DMS 273 (cell line): ENCODE measurements around the gene GSTP1.
A peak's percentile ranks its signal among the peaks of the same experiment; 100 is the strongest.
"Not testable (repeated sequence)": the region's sequence is repeated elsewhere in the genome, so short reads cannot be mapped to it uniquely, and the experiment has no call there.

Experiments used
- DNase-seq: peaks from one replicate; lab custom pipeline; 2025; ENCODE audit not compliant: unreplicated experiment; lab: John Stamatoyannopoulos, UW

The GSTP1 gene

DNA sequence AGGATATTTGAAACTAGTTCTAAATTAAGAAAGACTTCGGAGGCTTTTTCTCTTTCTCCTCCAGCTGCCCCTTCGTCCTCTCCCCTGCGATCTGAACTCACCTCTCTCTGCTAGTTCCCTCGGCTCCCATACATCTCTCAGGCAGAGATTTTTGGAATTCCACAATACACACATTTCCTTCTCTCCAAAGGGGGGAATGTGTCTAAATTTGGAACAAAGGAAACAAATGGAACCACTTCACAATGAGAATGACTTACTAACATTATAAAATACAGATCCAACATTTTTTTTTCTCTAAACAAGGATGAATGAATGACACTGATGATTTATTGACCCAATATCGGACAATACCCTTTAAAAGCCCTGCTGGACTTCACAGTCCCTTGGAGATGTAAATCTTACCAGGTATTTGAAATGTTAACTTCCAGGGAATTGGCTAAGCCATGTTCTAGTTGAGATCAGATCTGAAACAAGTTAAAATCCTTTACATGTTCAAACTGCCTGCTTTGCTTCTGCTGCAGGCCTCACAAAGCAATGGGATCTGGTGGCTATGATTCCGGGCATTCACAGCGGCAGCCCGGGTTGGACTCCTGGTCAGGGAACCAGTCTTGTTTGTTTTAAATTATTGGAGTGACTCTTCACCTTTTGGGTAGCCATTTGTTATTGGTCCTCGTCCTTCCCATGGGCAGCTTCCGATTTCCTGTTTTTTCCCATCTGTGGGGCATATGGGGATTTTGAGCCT is 20.5 kb upstream of the GSTP1 start:
- no peak for DNase-seq

GRCh38 chr11:67563705-67564114 is 19.9 kb upstream of the GSTP1 start:
- DNase-seq, result not testable (repeated sequence)

DNA sequence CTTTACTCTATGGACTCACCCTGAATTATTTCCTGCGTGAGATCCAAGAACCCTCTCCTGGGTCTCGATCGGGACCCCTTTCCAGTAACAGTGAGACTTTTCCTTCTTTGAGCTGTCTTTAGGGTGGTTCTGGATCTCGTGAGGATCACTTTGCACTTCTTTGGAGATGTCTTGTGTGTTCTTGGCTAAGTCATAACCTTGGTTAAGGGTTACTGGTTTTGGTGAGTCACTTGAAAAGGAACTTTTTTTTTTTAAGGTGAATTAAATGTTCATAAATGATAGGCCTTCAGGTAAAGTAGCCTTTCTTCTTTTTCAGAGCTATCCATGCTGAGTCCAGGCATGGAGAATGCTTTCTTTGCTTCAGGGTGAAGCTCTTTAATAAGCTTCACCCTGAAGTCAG is 19.4 kb upstream of the GSTP1 start:
- no peak for DNase-seq

DNA sequence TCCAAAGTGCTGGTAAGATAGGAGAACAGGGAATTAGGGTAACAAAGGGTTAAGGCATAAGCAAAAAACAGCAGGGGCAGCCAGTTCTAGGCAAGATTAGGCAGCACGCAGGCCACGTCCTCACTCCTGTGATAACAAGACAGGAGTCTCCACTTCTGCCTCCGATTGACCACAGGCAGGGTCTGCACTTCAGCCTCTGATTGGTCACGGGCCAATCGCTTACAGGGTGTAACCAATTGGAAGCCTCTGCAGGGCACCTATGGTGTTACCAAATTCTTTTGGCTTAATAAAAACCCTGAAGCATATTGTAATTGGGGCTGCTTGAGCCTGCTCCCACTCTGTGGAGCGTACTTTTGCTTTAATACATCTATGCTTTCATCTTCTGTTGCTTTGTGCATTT is 12.2 kb upstream of the GSTP1 start:
- DNase-seq, result no peak

- no peak for DNase-seq
Observed at GRCh38 chr11:67572305-67572704, 11.3 kb upstream of the GSTP1 start.

- peak; percentile 70 for DNase-seq
Observed at GRCh38 chr11:67572747-67573419, 10.7 kb upstream of the GSTP1 start.

GRCh38 chr11:67574938-67575337 is 8.7 kb upstream of the GSTP1 start:
- DNase-seq, result no peak

- DNase-seq, result no peak
Observed at GRCh38 chr11:67576735-67577475, 6.7 kb upstream of the GSTP1 start.

- no peak for DNase-seq
Observed at GRCh38 chr11:67577951-67578350, 5.7 kb upstream of the GSTP1 start.

DNA sequence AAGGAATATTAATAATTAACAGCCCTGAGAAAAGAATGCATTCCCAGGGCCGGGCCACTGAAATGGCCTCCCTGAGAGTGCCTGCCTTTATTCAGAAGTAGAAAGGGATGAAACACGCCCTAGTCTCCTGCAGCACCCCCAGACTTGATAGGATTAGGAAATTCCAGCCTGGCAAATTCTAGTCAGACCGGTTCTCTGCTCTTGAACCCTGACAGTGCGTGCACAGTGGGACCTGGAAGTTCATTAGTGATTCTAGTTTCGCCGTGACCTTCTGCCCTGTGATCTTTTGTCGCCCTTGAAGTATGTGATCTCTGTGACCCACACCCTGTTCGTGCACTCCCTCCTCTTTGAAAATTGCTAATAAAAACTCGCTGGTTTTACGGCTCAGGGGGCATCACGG is 2.1 kb upstream of the GSTP1 start:
- no peak for DNase-seq

DNA sequence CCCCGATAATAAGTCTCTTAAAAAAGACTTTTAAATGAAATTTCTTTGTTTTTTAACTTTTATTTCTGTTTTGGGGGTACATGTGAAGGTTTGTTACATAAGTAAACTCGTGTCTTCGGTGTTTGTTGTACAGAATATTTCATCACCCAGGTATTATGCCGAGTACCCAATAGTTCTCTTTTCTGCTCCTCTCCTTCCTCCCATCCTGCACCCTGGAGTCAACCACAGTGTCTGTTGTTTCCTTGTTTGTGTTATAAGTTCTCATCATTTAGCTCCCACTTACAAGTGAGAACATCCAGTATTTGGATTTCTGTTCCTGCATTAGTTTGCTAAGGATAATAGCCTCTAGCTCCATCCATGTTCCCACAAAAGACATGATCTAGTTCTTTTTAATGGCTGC is 1.6 kb upstream of the GSTP1 start:
- DNase-seq, result no peak

GRCh38 chr11:67584205-67584880 is 731 bp downstream of the GSTP1 start:
- DNase-seq, result peak; percentile 57

GRCh38 chr11:67584881-67585873 is 1.6 kb downstream of the GSTP1 start:
- no peak for DNase-seq

- DNase-seq, result no peak
Observed at GRCh38 chr11:67585911-67586310, 2.3 kb downstream of the GSTP1 start.

DNA sequence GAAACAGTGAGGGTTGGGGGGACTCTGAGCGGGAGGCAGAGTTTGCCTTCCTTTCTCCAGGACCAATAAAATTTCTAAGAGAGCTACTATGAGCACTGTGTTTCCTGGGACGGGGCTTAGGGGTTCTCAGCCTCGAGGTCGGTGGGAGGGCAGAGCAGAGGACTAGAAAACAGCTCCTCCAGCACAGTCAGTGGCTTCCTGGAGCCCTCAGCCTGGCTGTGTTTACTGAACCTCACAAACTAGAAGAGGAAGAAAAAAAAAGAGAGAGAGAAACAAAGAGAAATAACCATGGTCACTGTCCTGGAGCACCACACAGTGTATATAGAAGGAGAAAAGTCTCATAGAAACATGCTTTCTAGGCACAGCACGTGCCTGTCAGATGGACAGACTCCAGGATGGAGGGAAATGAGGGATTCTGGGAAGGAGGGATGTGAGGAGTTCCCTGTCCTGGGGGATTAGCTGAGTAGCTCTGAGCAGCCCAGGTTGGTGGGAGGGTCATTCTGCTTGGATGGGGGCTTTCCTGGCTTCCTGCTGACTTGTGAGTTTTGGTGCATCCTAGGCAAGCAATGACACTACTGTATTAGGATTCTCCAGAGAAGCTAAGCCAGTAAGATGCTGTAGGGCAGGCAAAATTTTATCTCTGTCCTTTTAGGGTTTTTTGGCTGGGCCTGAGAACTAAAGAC is 3.1 kb downstream of the GSTP1 start:
- no peak for DNase-seq

DNA sequence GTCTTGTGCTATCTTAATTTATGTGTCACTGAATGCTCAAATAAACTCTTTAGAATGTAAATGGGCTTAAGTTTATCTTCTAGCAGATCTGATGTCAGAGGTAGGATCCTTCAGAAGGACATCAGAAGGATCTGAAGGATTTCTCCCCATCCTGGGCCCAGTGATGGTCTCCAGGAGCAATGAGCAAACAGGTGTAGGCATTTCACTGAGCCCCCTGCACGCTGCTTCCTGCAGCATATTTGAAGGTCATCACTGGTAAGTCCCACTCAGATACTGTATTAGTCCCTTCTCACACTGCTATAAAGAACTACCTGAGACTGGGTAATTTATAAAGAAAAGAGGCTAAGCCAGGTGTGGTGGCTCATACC is 4.5 kb downstream of the GSTP1 start:
- no peak for DNase-seq

GRCh38 chr11:67588899-67589415 is 5.3 kb downstream of the GSTP1 start:
- DNase-seq, result not testable (repeated sequence)

- peak; percentile 26 for DNase-seq
Observed at GRCh38 chr11:67592880-67593564, 9.4 kb downstream of the GSTP1 start.

DNA sequence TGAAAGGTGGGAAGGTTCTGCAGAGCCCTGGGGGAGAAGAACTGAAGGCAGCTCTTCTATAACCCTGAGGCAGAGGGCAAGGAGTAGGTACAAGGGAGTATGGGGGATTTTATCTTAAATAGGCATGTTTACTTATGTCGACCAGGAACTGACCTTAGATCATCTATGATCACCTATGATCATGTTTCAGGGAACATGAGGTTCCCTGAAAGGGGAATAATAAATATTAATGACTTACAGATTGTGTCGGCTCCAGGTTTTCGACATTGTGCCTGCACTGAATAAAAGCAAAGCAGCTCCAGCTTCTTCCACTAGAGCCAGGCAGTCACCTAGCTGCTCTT is 9.9 kb downstream of the GSTP1 start:
- no peak for DNase-seq
